ENCODE results near the gene PIGL.

- TF ChIP-seq, protein P1, sequence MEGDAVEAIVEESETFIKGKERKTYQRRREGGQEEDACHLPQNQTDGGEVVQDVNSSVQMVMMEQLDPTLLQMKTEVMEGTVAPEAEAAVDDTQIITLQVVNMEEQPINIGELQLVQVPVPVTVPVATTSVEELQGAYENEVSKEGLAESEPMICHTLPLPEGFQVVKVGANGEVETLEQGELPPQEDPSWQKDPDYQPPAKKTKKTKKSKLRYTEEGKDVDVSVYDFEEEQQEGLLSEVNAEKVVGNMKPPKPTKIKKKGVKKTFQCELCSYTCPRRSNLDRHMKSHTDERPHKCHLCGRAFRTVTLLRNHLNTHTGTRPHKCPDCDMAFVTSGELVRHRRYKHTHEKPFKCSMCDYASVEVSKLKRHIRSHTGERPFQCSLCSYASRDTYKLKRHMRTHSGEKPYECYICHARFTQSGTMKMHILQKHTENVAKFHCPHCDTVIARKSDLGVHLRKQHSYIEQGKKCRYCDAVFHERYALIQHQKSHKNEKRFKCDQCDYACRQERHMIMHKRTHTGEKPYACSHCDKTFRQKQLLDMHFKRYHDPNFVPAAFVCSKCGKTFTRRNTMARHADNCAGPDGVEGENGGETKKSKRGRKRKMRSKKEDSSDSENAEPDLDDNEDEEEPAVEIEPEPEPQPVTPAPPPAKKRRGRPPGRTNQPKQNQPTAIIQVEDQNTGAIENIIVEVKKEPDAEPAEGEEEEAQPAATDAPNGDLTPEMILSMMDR (IDR thresholded peaks at IDR 0.05): no peak
- no peak for TF ChIP-seq POLR2AphosphoS5 (IDR thresholded peaks at IDR 0.05)
- no peak for TF ChIP-seq POLR2A (IDR thresholded peaks at IDR 0.05)
These were observed 64.3 kb downstream of the PIGL start for GRCh38 chr17:16281351-16281750.

All from sigmoid colon (tissue), 4 donors.